Esophagus muscularis mucosa (tissue), 4 donors: ENCODE results near the gene PARP2. TPM values are rescaled to one million over a fixed set of nuclear protein-coding genes. Genes with fewer than 3 reads are reported as not detected.

ENCODE experiments used
- DNase-seq: peaks from one replicate; pipeline ENCODE4 v3.0.0-alpha.2; 2017; ENCODE audit errors: extremely low spot score
- H3K27ac ChIP-seq, 4 donors: fragments of 200-600 bp; sonication (generic); replicated peaks in 1 of 4; 1 replicate in 3 of 4; 2 replicates in 1 of 4; pipeline ENCODE4 v1.5.1; 2016 to 2019; ENCODE audit warnings: mild to moderate bottlenecking in 1 of 4
- H3K27me3 ChIP-seq, 4 donors: fragments of 200-600 bp; sonication (generic); one replicate each; pipeline versions ENCODE4 v1.5.1 to v1.6.0; 2016 to 2019
- H3K36me3 ChIP-seq, 4 donors: fragments of 200-600 bp; sonication (generic); one replicate each; pipeline ENCODE4 v1.5.1; 2016 to 2019
- H3K4me1 ChIP-seq, 4 donors: fragments of 200-600 bp; sonication (generic); one replicate each; pipeline ENCODE4 v1.5.1; 2016 to 2019
- H3K4me3 ChIP-seq, 4 donors: fragments of 200-600 bp; sonication (generic); 1 replicate in 2 of 4; 2 replicates in 2 of 4; pipeline ENCODE4 v1.5.1; 2016 to 2019; ENCODE audit warnings: mild to moderate bottlenecking in 4 of 4, moderate library complexity in 1 of 4
- H3K9me3 ChIP-seq, 4 donors: fragments of 200-600 bp; sonication (generic); 1 replicate in 3 of 4; 2 replicates in 1 of 4; pipeline ENCODE4 v1.5.1; 2016 to 2019
- CTCF ChIP-seq, 3 experiments: fragments of 200-600 bp in 2 of 3; fragments of 450-650 bp in 1 of 3; sonication (generic) in 2 of 3; IDR thresholded peaks; one replicate each; pipeline ENCODE4 v1.5.1; 2017 to 2019; ENCODE audit warnings: antibody characterized with exemption in 3 of 3, mild to moderate bottlenecking in 2 of 3, moderate library complexity in 1 of 3
- EP300 ChIP-seq: sonication (generic); formaldehyde crosslinking; IDR thresholded peaks from one replicate; pipeline ENCODE4 v1.6.1; 2017; ENCODE audit warnings: antibody characterized with exemption
- POLR2A ChIP-seq: fragments of 450-650 bp; IDR thresholded peaks from one replicate; pipeline ENCODE4 v1.6.1; 2017; ENCODE audit warnings: antibody characterized with exemption, moderate library complexity, mild to moderate bottlenecking, low read depth
- POLR2AphosphoS5 ChIP-seq, 2 donors: sonication (generic); formaldehyde crosslinking; IDR thresholded peaks; one replicate each; pipeline ENCODE4 v1.6.1; 2017; ENCODE audit warnings: antibody characterized with exemption in 2 of 2
- WGBS: methylation state at CpG from one replicate; pipeline ENCODE4 v1.1.5; 2018; 5-methylcytosine and 5-hydroxymethylcytosine counted together
- intact Hi-C: fragments of 100-400 bp; cut with DNase I; formaldehyde crosslinking; loops from one replicate; pipeline ENCODE4 v1.15.1; 2023
- total RNA-seq, 4 donors: library from RNA; depleted of rRNA; stranded (reverse); fragments of >200 nt; gene quantifications; one replicate each; pipeline versions ENCODE4 v1.1.0 to v1.2.1, GENCODE V29; 2016

The PARP2 gene
- total RNA-seq, 4 donors from 2014 or later: 5.8 to 17.4 (median 8.9) TPM

DNA sequence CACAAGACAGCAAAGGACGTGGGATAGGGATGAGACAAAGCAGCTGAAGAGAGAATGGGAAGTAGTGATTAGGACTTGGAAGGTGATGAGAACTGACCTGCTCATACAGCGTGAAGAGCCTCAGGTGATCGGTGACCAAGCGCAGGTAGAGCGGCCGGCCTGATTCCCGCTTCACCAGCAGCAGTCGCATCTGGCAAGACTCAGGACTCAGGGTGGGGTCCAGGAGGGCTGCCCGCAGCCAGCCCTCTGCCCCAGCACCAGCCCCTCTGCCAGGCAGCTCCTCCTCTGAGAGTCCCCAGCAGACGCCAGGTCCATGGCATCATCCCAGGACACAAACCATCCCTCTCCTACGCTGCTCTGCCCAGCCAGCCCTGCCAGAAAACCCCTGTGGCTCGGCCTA lies 39.1 kb downstream of the PARP2 start:
- TF ChIP-seq POLR2AphosphoS5 (IDR thresholded peaks at IDR 0.05) (no peak), EP300 (no peak), CTCF (IDR thresholded peaks at IDR 0.05) (no peak), POLR2A (no peak)
- DNase-seq: no peak
- 94% methylated on average over 12 of the region's 12 CpGs for WGBS
- no peaks in the 10 kb centered on the region for H3K9me3 ChIP-seq
- intact Hi-C loops: no loop called here
- peaks cover 94 to 100% (median 100%) of the 10 kb centered on the region in 4 donors for H3K36me3 ChIP-seq
- H3K27ac ChIP-seq: no peak overlapping the region
- H3K27me3 ChIP-seq: no peaks in the 10 kb centered on the region
- no peak overlapping the region for H3K4me3 ChIP-seq
- peaks cover 0 to under 1% (median 0%) of the 10 kb centered on the region in 4 donors for H3K4me1 ChIP-seq

- H3K4me1 ChIP-seq: no peaks in the 10 kb centered on the region
- TF ChIP-seq POLR2AphosphoS5 (IDR thresholded peaks at IDR 0.05): no peak
- TF ChIP-seq EP300: no peak
- TF ChIP-seq POLR2A: no peak
- TF ChIP-seq CTCF (IDR thresholded peaks at IDR 0.05): no peak
- H3K27me3 ChIP-seq: no peaks in the 10 kb centered on the region
- intact Hi-C loops: no loop called here
- H3K27ac ChIP-seq: no peak overlapping the region
- WGBS: 95% methylated on average over 6 of the region's 10 CpGs
- peaks cover 96 to 100% (median 100%) of the 10 kb centered on the region in 4 donors for H3K36me3 ChIP-seq
- DNase-seq: no peak
- H3K4me3 ChIP-seq: no peak overlapping the region
- no peaks in the 10 kb centered on the region for H3K9me3 ChIP-seq
Measured at GRCh38 chr14:20383032-20383431, 39.6 kb downstream of the PARP2 start.

- 88% methylated on average over 5 of the region's 5 CpGs for WGBS
Measured at GRCh38 chr14:20383636-20384035, 40.2 kb downstream of the PARP2 start.

DNA sequence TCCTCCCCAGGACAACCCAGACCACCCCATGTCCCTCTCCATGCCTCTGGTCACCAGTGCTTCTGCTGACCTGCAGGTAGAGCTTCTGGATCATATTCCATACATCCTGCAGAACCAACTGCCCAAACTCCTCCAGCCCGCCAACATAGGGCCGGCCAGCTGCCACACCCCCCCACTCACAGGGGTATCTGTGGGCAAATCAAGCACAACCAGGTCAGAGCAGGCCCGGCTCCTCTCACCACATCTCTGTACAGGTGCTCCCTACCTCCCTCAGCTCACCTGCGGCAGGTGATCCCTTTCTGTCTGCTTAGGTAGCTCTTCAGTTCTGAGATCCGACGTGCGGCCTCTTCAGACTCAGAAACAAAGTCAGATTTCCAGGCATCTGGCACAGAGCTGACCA lies 40.9 kb downstream of the PARP2 start:
- DNase-seq: no peak
- 96% methylated on average over 7 of the region's 7 CpGs for WGBS
- no peak for TF ChIP-seq EP300
- no peak for TF ChIP-seq CTCF (IDR thresholded peaks at IDR 0.05)
- no peak for TF ChIP-seq POLR2AphosphoS5 (IDR thresholded peaks at IDR 0.05)
- TF ChIP-seq POLR2A: no peak
- no peak overlapping the region for H3K27ac ChIP-seq
- no peaks in the 10 kb centered on the region for H3K4me1 ChIP-seq
- no peaks in the 10 kb centered on the region for H3K9me3 ChIP-seq
- no peaks in the 10 kb centered on the region for H3K27me3 ChIP-seq
- H3K36me3 ChIP-seq: peaks cover 96 to 100% (median 100%) of the 10 kb centered on the region in 4 donors
- intact Hi-C loops: no loop called here
- H3K4me3 ChIP-seq: no peak overlapping the region

More at GRCh38 chr14:20383636-20384035, 40.2 kb downstream of the PARP2 start:
- Histone ChIP-seq H3K9me3 (no peaks in the 10 kb centered on the region), H3K4me1 (no peaks in the 10 kb centered on the region), H3K4me3 (no peak overlapping the region), H3K27ac (no peak overlapping the region), H3K36me3 (peaks cover 96 to 100% (median 100%) of the 10 kb centered on the region in 4 donors), H3K27me3 (no peaks in the 10 kb centered on the region)
- TF ChIP-seq EP300: no peak
- no peak for TF ChIP-seq CTCF (IDR thresholded peaks at IDR 0.05)
- no peak for TF ChIP-seq POLR2AphosphoS5 (IDR thresholded peaks at IDR 0.05)
- no peak for TF ChIP-seq POLR2A
- DNase-seq: no peak
- intact Hi-C loops: no loop called here

GRCh38 chr14:20384886-20385285 lies 41.5 kb downstream of the PARP2 start:
- no peaks in the 10 kb centered on the region for H3K9me3 ChIP-seq
- H3K4me1 ChIP-seq: no peaks in the 10 kb centered on the region
- no peak overlapping the region for H3K4me3 ChIP-seq
- peaks cover 96 to 100% (median 100%) of the 10 kb centered on the region in 4 donors for H3K36me3 ChIP-seq
- no peaks in the 10 kb centered on the region for H3K27me3 ChIP-seq
- TF ChIP-seq POLR2A (no peak), POLR2AphosphoS5 (IDR thresholded peaks at IDR 0.05) (no peak)
- DNase-seq: no peak
- 98% methylated on average over 5 of the region's 5 CpGs for WGBS
- intact Hi-C loops: no loop called here
- no peak overlapping the region for H3K27ac ChIP-seq
